GM06990 (cell line): ENCODE measurements around the gene SNAP25.

Source experiments
- DNase-seq: peaks from one replicate; pipeline ENCODE4 v3.0.0-alpha.2; 2011; ENCODE audit not compliant: insufficient read length; ENCODE audit errors: extremely low read depth
- H3K27me3 ChIP-seq: replicated peaks from 2 replicates; pipeline ENCODE4 v1.6.0; 2011; ENCODE audit warnings: low read length; ENCODE audit not compliant: control insufficient read depth, insufficient read depth
- H3K36me3 ChIP-seq: 2 replicates; pipeline ENCODE4 v1.5.1; 2011; ENCODE audit warnings: low read length; ENCODE audit not compliant: control insufficient read depth, insufficient read depth
- H3K4me3 ChIP-seq: replicated peaks from 2 replicates; pipeline ENCODE4 v1.5.1; 2011; ENCODE audit warnings: low read depth, mild to moderate bottlenecking, control low read depth, low read length
- TF ChIP-seq, protein P1 (sequence below): IDR thresholded peaks from 2 replicates; pipeline ENCODE4 v1.5.1; 2011; ENCODE audit warnings: low read length, control low read depth, mild to moderate bottlenecking, inconsistent platforms; ENCODE audit not compliant: insufficient read depth, poor library complexity, severe bottlenecking

SNAP25 gene

DNA sequence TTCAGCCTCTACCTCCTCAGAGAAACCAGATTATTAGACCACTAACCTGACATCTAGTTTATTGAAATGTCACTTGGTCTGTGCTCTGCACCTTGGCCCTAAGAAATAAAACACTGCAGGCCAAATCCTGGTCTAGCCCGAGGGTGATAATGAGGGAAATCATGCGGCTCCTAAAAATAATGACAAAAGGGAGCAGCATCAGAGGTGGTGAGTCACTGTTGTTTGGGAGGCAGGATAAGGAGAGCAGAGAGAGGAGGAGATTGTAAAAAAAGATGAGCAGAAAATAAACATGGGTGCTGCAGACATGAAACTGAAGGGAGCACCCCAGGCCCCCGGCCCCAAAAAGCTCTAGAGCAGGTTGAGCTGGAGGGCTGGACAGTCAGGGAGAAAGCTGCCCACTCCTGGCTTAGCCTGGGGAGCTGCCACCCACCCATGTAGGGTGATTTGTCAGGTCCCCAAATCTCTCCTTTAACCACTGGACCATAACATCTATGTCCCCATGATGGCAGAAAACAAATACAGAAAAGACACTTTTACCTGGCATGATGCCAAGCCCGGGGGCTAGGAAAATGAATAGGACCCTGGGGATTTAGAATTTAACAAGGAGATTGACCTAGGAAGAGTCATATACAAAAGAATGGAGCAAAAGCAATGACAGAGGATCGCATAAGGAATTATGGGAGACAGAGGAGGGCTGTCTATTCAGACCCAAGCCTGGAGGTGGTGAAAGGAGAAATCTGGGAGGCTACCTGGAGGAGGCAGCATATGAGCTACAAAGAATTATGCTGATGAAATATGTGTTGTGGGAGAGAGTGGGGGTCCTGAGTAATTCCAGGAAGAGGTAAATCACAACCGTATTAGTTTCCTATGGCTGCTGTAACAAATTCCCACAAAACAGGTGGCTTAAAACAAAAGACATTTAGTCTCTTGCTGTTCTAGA is 103.7 kb downstream of the SNAP25 start:
- no peak overlapping the region for H3K4me3 ChIP-seq
- no peaks in the 10 kb centered on the region for H3K36me3 ChIP-seq
- TF ChIP-seq, protein P1, sequence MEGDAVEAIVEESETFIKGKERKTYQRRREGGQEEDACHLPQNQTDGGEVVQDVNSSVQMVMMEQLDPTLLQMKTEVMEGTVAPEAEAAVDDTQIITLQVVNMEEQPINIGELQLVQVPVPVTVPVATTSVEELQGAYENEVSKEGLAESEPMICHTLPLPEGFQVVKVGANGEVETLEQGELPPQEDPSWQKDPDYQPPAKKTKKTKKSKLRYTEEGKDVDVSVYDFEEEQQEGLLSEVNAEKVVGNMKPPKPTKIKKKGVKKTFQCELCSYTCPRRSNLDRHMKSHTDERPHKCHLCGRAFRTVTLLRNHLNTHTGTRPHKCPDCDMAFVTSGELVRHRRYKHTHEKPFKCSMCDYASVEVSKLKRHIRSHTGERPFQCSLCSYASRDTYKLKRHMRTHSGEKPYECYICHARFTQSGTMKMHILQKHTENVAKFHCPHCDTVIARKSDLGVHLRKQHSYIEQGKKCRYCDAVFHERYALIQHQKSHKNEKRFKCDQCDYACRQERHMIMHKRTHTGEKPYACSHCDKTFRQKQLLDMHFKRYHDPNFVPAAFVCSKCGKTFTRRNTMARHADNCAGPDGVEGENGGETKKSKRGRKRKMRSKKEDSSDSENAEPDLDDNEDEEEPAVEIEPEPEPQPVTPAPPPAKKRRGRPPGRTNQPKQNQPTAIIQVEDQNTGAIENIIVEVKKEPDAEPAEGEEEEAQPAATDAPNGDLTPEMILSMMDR, result no peak
- DNase-seq, result no peak
- no peaks in the 10 kb centered on the region for H3K27me3 ChIP-seq

DNA sequence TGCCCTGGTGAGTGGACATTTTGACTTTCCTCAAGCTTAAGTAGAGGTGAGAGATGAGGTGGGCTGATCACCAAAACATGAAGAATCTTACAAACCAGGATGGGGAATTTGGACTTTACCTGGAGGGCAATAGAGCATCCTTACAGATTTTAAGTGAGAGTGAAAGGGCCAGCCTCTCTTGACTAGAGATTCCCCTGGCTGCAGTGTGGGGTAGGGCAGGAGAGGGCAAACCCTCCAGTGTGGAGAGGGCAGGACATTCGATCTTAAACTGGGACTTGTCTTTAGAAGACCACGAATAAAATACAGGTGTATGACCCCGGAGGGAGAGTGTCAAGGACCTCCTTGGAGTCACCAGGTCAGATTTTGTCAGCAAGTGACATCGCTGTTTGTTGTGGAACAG is 105.1 kb downstream of the SNAP25 start:
- TF ChIP-seq, protein P1, result no peak

DNA sequence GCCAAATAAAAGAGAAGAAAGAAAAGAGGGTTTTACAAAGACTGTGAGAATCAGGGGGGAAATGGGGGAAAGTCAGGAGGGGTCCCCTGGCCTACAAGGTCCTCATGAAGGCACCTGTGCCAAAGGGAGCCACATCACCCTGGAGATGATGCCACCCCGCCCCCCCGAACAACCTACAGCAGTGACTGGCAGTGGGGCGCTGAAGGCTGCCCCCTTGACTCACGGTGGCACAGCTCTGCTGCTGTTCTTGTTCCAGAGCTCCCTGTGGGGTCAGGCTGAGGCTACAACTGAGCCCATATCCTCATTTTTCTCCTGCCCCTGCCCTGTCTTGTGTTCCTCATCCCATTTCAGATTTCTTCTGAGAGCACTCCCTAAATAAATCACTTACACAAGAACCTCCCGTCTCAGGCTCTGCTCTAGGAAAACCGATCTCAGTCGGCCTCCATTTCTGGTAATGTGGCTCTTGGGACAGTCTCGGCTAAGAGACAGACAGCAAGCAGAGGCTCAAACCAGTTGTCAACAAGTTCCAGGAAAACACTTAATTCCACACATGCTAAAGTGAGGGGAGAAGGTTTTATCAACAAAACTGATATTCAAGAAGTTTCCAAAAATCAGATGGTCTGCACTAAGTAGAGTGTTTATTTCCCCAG is 105.7 kb downstream of the SNAP25 start:
- TF ChIP-seq, protein P1, result no peak
- Histone ChIP-seq H3K36me3 (no peaks in the 10 kb centered on the region), H3K4me3 (no peak overlapping the region), H3K27me3 (no peaks in the 10 kb centered on the region)
- DNase-seq, result no peak

More for the DNA sequence above, 105.1 kb downstream of the SNAP25 start:
- Histone ChIP-seq H3K27me3 (no peaks in the 10 kb centered on the region), H3K4me3 (no peak overlapping the region), H3K36me3 (no peaks in the 10 kb centered on the region)
- DNase-seq, result no peak

DNA sequence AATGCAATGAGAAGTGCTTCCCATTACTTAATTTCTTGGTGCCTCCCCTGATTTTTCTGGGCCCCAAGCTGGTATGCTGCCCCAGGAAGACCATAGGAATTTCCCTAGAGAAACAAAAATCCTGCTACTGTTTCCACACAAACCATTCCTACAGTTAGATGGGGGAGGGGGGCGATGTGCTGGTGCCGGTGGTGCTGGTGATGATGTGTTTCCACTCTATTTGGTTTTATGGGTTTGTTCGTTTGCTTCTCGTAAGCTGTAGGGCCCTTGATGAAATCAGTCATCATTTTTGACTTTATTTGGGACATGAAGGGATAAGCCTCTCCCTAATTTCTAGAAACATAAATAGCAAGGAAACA is 110.2 kb downstream of the SNAP25 start:
- DNase-seq, result no peak
- TF ChIP-seq, protein P1, result no peak
- H3K4me3 ChIP-seq, result no peak overlapping the region
- no peaks in the 10 kb centered on the region; the same call in 1 of the 2 replicates for H3K27me3 ChIP-seq
- no peaks in the 10 kb centered on the region for H3K36me3 ChIP-seq

DNA sequence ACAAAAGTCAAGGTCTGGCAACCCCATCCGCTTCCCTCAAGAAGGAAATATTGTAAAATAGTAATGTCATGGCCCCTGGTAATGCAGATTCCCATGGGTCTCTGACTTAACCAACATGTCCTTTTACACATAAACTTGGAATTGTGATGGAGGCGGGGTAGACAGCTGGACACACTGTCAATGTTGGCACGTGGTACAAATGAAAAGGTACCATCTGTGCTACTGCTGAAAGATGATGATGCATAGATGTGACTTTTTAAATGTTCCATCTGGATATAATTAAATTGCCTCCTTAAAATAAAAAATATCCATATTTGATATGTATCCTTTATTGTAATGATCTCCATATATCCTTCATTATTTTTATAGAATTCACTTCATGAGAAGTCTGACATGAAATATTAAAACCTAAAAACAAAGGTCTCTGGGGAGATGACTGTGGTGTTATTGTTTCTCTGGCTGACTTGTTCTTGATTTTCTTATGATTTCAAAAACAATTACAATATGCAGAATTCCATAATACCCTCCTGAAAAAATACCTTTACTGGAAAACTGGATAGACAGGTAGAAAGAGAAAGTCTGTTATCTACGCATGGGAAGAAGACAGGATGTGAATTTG is 110.9 kb downstream of the SNAP25 start:
- H3K4me3 ChIP-seq, result no peak overlapping the region
- no peaks in the 10 kb centered on the region for H3K36me3 ChIP-seq
- no peak for DNase-seq
- no peaks in the 10 kb centered on the region; the same call in 1 of the 2 replicates for H3K27me3 ChIP-seq
- TF ChIP-seq, protein P1, result no peak
